PC-9 (cell line): ENCODE measurements around the gene CNTN1.

Source experiments
- EZH2 ChIP-seq: fragments of 200-600 bp; sonication (generic); IDR thresholded peaks from 2 replicates; pipeline ENCODE4 v1.8.0; 2017; ENCODE audit warnings: antibody characterized with exemption, low read depth
- TF ChIP-seq, protein P1 (sequence below): fragments of 200-600 bp; sonication (generic); conservative IDR thresholded peaks from 2 replicates; pipeline ENCODE4 v1.6.1; 2017; ENCODE audit warnings: mixed run types, antibody characterized with exemption, mild to moderate bottlenecking, moderate library complexity

DNA sequence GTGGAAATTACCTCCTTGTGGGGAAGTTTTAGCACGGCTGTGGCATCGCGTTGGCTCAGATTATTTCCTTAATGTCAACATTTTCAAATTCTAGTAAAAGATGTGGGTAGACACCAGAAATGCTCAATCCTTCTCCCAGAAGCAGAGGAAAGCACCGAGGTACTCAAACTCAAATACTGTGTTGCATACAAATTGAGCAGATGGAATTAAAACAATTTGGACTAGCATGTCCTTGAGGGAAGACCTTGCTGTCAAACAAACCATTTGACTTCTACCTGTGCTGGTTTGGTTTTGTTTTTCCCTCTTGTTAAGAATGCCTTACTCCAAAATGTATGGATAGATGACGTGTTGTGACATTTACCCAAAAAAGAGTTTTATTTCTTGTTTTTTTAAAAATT lies 136.4 kb downstream of the CNTN1 start:
- TF ChIP-seq, protein P1, sequence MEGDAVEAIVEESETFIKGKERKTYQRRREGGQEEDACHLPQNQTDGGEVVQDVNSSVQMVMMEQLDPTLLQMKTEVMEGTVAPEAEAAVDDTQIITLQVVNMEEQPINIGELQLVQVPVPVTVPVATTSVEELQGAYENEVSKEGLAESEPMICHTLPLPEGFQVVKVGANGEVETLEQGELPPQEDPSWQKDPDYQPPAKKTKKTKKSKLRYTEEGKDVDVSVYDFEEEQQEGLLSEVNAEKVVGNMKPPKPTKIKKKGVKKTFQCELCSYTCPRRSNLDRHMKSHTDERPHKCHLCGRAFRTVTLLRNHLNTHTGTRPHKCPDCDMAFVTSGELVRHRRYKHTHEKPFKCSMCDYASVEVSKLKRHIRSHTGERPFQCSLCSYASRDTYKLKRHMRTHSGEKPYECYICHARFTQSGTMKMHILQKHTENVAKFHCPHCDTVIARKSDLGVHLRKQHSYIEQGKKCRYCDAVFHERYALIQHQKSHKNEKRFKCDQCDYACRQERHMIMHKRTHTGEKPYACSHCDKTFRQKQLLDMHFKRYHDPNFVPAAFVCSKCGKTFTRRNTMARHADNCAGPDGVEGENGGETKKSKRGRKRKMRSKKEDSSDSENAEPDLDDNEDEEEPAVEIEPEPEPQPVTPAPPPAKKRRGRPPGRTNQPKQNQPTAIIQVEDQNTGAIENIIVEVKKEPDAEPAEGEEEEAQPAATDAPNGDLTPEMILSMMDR: no peak
- no peak for TF ChIP-seq EZH2
